Measurements from ENCODE around the gene ACVRL1. TPM values are rescaled to one million over a fixed set of nuclear protein-coding genes. Genes with fewer than 3 reads are reported as not detected.
A peak's percentile ranks its signal among the peaks of the same experiment; 100 is the strongest.

Gene ACVRL1
- total RNA-seq, 1 experiment from 2014 or later = 0.98 TPM

GRCh38 chr12:51920046-51920445 is 12.7 kb downstream of the ACVRL1 start:
- CTCF ChIA-PET = interaction anchor here (1.6 to 5.2 kb wide), 4 partner anchors 7 to 105 kb away, joined by 4 to 143 read pairs (median 62); no protein-coding TSS in a partner anchor
- DNase-seq (ENCODE audit: low spot score) = no peak

GRCh38 chr12:51921017-51921725 is 13.9 kb downstream of the ACVRL1 start:
- peaks cover 22% of the 10 kb centered on the region for H3K27me3 Mint-ChIP-seq (ENCODE audit: low read depth)
- TF ChIP-seq NR2C2 (CRISPR knock-in tag; IDR thresholded peaks at IDR 0.05) (no peak), E2F5 (CRISPR knock-in tag; IDR thresholded peaks at IDR 0.05) (no peak), ZNF425 (CRISPR knock-in tag; conservative IDR thresholded peaks at IDR 0.05) (no peak), HMGA2 (CRISPR knock-in tag; IDR thresholded peaks at IDR 0.05) (no peak), TEAD4 (CRISPR knock-in tag; IDR thresholded peaks at IDR 0.05) (no peak), TCF7 (CRISPR knock-in tag; IDR thresholded peaks at IDR 0.05; ENCODE audit: low read depth) (no peak), ZNF317 (CRISPR knock-in tag; IDR thresholded peaks at IDR 0.05; ENCODE audit: borderline replicate concordance, low read depth) (no peak), CREM (CRISPR knock-in tag; IDR thresholded peaks at IDR 0.05) (no peak), KAT7 (CRISPR knock-in tag; IDR thresholded peaks at IDR 0.05; ENCODE audit: borderline replicate concordance) (no peak), CDX4 (CRISPR knock-in tag; IDR thresholded peaks at IDR 0.05; ENCODE audit: borderline replicate concordance) (no peak), ESRRA (CRISPR knock-in tag; IDR thresholded peaks at IDR 0.05; ENCODE audit: borderline replicate concordance) (no peak), ERG (CRISPR knock-in tag; IDR thresholded peaks at IDR 0.05) (no peak)
- H3K27ac Mint-ChIP-seq = no peak overlapping the region
- H3K4me1 Mint-ChIP-seq = peaks cover 26% of the 10 kb centered on the region
- no peaks in the 10 kb centered on the region for H3K36me3 Mint-ChIP-seq
- CTCF ChIA-PET = interaction anchor here (0.8 to 5.2 kb wide), 8 partner anchors 8 to 104 kb away, joined by 3 to 143 read pairs (median 4); partner anchors contain the start of gene ACVR1B
- ATAC-seq = peak; percentile 57
- POLR2A ChIA-PET = interaction anchor here (0.7 to 1.1 kb wide), 2 partner anchors 14 to 24 kb away, joined by 3 read pairs; partner anchors contain the start of gene ACVRL1
- no peaks in the 10 kb centered on the region for H3K9me3 Mint-ChIP-seq
- H3K4me3 Mint-ChIP-seq = no peak overlapping the region
- DNase-seq (ENCODE audit: low spot score) = no peak

More at GRCh38 chr12:51920046-51920445, 12.7 kb downstream of the ACVRL1 start:
- Mint-ChIP-seq H3K9me3 (no peaks in the 10 kb centered on the region), H3K4me3 (no peak overlapping the region), H3K27me3 (ENCODE audit: low read depth) (peaks cover 20% of the 10 kb centered on the region), H3K27ac (no peak overlapping the region), H3K4me1 (peaks cover 32% of the 10 kb centered on the region), H3K36me3 (no peaks in the 10 kb centered on the region)
- POLR2A ChIA-PET = no interaction called here
- ATAC-seq = no peak
- no peak for TF ChIP-seq AR (CRISPR knock-in tag; IDR thresholded peaks at IDR 0.05)
- no peak for TF ChIP-seq ETV6 (CRISPR knock-in tag; IDR thresholded peaks at IDR 0.05)
- no peak for TF ChIP-seq NR2C2 (CRISPR knock-in tag; IDR thresholded peaks at IDR 0.05)
- no peak for TF ChIP-seq TEAD1 (CRISPR knock-in tag; IDR thresholded peaks at IDR 0.05)
- no peak for TF ChIP-seq ZNF423 (CRISPR knock-in tag; IDR thresholded peaks at IDR 0.05)
- no peak for TF ChIP-seq JAZF1 (CRISPR knock-in tag; IDR thresholded peaks at IDR 0.05)

Data from WTC11 (cell line).